NCI-H82 (cell line): ENCODE data around the gene TUBA1C.
A peak's percentile ranks its signal among the peaks of the same experiment; 100 is the strongest.

Experiments
- DNase-seq: peaks from one replicate; lab custom pipeline; 2025; lab: John Stamatoyannopoulos, UW

The TUBA1C gene

GRCh38 chr12:49283541-49284429 is 18.9 kb downstream of the TUBA1C start:
- peak; percentile 82 for DNase-seq

DNA sequence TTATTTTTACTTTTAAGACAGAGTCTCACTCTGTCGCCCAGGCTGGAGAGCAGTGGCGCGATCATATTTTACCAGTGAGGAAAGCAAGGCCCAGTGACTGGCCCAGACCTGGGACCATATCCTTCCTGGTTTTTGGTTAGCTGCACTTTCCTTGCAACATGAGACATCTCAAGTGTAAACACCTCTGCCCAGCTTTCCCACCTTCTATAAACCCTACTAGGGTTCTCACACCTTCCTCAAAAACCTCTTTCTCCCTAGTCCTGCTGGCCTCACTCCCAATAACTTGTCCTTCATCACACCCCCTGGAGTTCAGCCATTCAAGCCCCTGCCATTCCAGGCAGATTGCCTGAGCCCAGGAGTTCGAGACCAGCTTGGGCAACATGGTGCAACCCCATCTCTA is 19.8 kb downstream of the TUBA1C start:
- no peak for DNase-seq

GRCh38 chr12:49287876-49288275 is 23.0 kb downstream of the TUBA1C start:
- DNase-seq: no peak

DNA sequence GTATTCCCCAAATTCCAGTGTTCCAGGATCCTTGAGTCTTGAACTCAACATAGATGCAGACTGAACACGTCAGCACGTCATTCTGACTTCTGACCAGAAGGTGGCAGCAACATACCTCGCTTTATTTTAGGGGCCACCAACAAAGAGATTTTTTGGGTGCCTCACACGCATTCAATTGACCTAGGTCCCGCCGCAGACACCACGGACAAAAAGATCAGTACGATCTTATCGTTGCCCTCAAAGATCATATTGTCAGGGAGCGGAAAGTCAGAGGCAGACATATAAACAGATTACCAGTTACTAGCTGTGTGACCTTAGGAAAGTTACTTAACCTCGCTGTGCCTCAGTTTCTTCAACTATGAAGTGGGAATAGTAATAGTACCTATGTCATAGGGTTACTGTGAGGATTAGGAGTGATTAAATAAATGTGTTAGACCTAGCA is 23.6 kb downstream of the TUBA1C start:
- peak; percentile 75 for DNase-seq

- no peak for DNase-seq
Observed at GRCh38 chr12:49288922-49289555, 24.2 kb downstream of the TUBA1C start.

DNA sequence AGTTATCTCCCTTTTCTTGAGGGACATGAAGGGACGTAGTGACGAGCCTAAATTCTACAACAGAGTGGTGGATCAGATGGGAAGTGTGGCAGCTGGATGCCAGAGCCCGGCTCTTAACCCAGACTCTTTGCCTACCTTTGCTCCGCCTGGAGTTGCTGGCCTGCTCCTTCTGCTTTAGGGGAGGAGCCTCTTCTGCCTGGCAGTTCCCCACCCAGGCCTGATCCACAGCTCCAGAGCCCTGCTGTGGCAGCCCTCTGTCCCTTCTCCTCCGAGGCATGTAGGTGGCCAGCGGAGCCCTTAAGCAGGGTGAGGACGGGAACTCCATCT is 27.8 kb downstream of the TUBA1C start:
- DNase-seq: peak; percentile 70

GRCh38 chr12:49293056-49293956 is 28.4 kb downstream of the TUBA1C start:
- peak; percentile 79 for DNase-seq

DNA sequence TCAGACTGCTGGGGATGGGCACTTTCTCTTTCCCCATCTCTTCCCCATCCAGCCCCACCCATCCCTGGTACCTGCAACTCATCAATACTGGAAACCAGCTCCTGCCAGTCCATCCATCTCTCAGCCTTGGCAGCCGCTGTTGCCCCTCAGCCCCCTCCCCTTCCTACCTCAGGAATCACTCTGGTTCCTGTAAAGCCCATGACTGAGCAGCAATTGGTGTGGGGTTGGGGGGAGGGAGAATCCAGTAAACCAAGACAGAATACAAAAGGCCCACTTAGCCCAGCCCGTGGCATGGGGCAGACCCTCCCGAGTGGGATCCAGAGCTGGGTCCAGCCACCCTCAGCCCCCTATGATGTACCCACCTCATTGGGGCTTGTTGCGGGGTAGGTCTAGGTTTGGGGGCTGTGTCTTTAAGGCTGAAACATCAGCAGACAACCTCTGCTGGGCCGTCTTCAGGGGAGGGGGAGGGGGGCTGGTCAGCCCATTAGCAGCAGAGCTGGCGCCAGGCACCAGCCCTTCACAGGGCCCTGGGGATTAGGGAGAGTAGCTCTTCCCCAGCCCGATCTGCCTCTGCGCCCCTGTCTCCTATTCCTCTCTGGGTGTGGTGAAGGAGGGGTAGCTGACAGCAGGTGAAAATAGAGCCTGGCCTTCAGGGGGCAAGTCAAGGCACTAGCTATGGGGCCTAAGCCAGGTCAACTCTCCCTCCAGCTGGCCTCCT is 29.4 kb downstream of the TUBA1C start:
- peak; percentile 95 for DNase-seq

DNA sequence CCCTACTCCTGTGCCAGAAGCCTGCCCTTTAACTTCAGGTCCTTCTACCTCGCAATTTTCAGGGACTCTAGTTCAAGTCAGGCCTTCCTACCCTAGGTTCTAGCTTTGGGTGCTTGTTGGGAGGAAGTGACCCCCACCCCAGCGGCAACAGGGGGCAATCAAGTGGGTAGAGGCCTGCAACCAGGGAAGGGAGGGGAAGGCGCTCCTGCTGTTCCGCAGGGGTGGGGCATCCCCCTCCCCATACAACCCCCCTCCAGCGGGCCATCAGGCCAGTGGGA is 29.9 kb downstream of the TUBA1C start:
- peak; percentile 67 for DNase-seq

DNA sequence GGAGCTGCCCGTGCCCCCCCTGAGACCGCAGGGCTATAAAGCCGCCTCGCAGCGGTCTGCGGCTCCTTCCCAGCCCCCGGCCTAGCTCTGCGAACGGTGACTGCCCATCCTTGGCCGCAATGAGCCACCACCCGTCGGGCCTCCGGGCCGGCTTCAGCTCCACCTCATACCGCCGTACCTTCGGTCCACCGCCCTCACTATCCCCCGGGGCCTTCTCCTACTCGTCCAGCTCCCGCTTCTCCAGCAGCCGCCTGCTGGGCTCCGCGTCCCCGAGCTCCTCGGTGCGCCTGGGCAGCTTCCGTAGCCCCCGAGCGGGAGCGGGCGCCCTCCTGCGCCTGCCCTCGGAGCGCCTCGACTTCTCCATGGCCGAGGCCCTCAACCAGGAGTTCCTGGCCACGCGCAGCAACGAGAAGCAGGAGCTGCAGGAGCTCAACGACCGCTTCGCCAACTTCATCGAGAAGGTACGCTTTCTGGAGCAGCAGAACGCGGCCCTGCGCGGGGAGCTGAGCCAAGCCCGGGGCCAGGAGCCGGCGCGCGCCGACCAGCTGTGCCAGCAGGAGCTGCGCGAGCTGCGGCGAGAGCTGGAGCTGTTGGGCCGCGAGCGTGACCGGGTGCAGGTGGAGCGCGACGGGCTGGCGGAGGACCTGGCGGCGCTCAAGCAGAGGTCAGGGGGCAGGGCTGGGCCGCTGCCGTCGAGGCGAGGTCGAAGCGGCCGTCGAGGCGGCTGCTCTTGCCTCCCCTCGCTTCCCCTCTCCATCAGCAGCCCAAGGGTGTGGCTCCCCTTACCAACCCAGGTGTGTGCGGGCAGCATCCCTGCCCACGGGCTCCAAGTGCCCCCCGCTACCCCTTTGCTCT is 30.4 kb downstream of the TUBA1C start, which contains the start of gene PRPH:
TSS of gene PRPH (plus strand) at position 66 of the 855 bp plus-strand sequence. CDS start at position 120, 54 bp downstream.
- no peak for DNase-seq

DNA sequence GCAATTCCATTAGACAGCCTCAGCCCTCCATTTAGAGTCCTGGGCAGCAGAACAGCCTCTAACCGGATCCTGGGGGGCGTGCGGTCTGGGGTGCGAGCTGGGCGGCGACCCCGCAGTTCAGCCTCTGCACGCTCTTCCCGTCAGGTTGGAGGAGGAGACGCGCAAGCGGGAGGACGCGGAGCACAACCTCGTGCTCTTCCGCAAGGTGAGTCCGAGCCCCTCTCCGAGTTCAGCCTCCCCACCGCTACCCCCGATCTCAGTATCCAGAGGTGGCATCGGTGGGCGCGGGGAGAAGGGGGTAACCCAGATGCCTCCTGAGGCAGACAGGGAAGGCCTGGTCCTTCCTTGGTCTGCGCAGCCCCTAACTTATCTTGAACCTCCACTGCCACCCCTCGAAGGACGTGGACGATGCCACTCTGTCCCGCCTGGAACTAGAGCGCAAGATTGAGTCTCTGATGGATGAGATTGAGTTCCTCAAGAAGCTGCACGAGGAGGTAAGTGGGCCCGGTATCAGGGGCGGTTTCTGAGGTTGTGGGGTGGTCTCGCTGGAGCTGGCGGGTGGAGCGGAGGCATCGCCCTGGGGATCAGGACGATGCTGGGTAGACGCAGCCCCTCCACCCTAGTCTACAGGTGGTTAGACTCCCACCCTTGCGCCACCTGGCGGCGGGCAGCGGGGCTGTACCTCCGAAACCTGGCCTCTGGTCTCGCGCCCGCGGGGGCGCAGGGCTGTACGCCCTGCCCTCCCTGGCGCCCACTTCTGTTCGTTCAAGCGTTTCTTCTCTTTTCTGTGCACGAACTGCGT is 31.4 kb downstream of the TUBA1C start:
- DNase-seq: peak; percentile 81

DNA sequence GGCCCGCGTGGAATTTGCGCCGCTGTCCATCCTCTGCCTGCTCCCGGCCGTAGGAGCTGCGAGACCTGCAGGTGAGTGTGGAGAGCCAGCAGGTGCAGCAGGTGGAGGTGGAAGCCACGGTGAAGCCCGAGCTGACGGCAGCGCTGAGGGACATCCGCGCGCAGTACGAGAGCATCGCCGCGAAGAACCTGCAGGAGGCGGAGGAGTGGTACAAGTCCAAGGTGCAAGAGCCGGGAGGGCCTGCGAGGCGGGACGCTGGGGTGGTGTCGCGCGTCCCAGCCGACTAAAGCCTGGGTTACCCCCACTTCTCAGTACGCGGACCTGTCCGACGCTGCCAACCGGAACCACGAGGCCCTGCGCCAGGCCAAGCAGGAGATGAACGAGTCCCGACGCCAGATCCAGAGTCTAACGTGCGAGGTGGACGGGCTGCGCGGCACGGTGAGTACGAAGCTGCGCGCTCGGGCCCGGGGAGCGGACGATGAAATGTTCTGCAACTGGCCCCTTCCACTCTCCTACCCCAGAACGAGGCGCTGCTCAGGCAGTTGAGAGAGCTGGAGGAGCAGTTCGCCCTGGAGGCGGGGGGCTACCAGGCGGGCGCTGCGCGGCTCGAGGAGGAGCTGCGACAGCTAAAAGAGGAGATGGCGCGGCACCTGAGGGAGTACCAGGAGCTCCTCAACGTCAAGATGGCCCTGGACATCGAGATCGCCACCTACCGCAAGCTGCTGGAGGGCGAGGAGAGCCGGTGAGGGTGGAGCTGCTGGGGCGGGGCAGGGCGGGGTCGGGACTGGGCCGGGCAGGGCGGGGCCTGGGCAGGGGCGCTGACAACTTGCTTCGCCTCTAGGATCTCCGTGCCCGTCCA is 32.2 kb downstream of the TUBA1C start:
- DNase-seq: peak; percentile 79

GRCh38 chr12:49297695-49298060 is 32.8 kb downstream of the TUBA1C start:
- no peak for DNase-seq

- DNase-seq: no peak
Observed at GRCh38 chr12:49298160-49298559, 33.3 kb downstream of the TUBA1C start.

GRCh38 chr12:49301760-49302159 is 36.9 kb downstream of the TUBA1C start:
- DNase-seq: peak; percentile 66

GRCh38 chr12:49304161-49304560 is 39.3 kb downstream of the TUBA1C start:
- DNase-seq: peak; percentile 45

DNA sequence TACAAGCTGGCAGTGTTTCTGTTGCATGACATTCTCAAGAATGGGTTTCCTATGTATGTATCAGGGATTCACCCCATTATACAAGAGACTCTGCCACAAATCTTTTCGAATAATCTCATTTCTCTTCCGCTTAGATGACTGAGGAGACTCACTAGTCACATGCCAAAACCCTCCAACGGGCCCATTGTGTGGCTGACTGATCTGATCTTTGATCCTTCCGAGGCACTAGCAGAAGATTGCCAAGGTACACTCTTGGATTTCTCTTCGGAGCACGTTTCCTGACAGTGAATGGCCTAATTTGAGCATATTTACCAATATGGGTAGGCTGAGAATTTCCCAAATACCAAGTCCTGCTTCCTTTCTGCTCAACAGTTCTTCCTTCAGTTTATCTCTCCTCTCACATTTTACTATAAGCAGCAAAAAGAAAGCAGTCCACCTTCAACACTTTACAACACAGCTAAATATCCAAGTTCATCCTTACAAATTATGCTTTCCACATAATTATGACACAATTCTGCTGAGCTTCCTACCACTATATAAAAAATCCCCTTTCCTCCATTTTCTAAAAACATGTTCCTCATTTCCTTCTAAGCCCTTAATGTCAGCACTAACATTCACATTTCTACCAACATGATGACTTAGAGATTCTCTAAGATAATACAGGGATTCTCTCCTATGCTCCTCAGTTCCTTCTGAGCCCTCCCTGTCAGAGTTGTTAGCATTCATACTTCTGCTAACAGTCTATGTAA is 41.1 kb downstream of the TUBA1C start:
- DNase-seq: no peak

DNA sequence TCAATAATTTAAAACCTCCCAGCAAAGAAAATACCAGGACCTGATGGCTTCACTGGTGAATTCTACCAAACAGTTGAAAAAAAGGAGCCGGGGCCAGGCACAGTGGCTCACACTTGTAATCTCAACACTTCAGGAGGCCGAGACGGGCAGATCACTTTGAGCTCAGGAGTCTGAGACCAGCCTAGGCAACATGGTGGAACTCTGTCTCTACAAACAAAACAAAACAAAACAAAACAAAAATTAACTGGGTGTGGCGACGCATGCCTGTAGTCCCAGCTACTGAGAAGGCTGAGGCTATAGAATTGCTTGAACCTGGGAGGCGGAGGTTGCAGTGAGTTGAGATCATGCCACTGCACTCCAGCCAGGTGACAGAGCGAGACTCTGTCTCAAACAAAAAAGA is 44.5 kb downstream of the TUBA1C start:
- DNase-seq: no peak
